Hindlimb muscle (tissue), 1 donor: ENCODE results near the gene MRPS2. TPM values are rescaled to one million over a fixed set of nuclear protein-coding genes. Genes with fewer than 3 reads are reported as not detected.
A peak's percentile ranks its signal among the peaks of the same experiment; 100 is the strongest.
"Not testable (repeated sequence)": the region's sequence is repeated elsewhere in the genome, so short reads cannot be mapped to it uniquely, and the experiment has no call there.

Experiments used
- DNase-seq: peaks from one replicate; pipeline ENCODE4 v3.0.0-alpha.2; 2013
- polyA plus RNA-seq: library from polyadenylated mRNA; unstranded; fragments of 120-200 nt; gene quantifications from one replicate; pipeline ENCODE4 v1.2.1, GENCODE V29; 2013; ENCODE audit not compliant: insufficient read length

Gene MRPS2
- polyA plus RNA-seq = 38.3 TPM

GRCh38 chr9:135500525-135501260 lies at the start of gene MRPS2:
Gene MRPS2, plus strand, starts transcription at chr9:135500682. Its CDS starts 29 bp downstream, at chr9:135500711.
- peak; percentile 89 for DNase-seq

- no peak for DNase-seq
These were observed 49.5 kb upstream of the MRPS2 start for GRCh38 chr9:135450956-135451355.

GRCh38 chr9:135451909-135452308 lies 48.6 kb upstream of the MRPS2 start:
- DNase-seq = not testable (repeated sequence)

- DNase-seq = no peak
These were observed 45.7 kb upstream of the MRPS2 start for GRCh38 chr9:135454737-135455136.

- no peak for DNase-seq
These were observed 45.0 kb upstream of the MRPS2 start for GRCh38 chr9:135455401-135456030.

- no peak for DNase-seq
These were observed 43.9 kb upstream of the MRPS2 start for GRCh38 chr9:135456436-135457104.

GRCh38 chr9:135458478-135458877 lies 42.0 kb upstream of the MRPS2 start:
- DNase-seq = not testable (repeated sequence)

GRCh38 chr9:135461936-135462335 lies 38.5 kb upstream of the MRPS2 start:
- DNase-seq = no peak

- no peak for DNase-seq
These were observed 37.3 kb upstream of the MRPS2 start for GRCh38 chr9:135463140-135463539.

GRCh38 chr9:135464181-135464580 lies 36.3 kb upstream of the MRPS2 start:
- no peak for DNase-seq

GRCh38 chr9:135468854-135469521 lies 31.5 kb upstream of the MRPS2 start:
- DNase-seq = no peak

GRCh38 chr9:135471791-135472640 lies 28.5 kb upstream of the MRPS2 start:
- no peak for DNase-seq

- no peak for DNase-seq
These were observed 26.4 kb upstream of the MRPS2 start for GRCh38 chr9:135473972-135474543.

GRCh38 chr9:135474915-135475314 lies 25.6 kb upstream of the MRPS2 start:
- no peak for DNase-seq

GRCh38 chr9:135476561-135477355 lies 23.7 kb upstream of the MRPS2 start:
- no peak for DNase-seq

- no peak for DNase-seq
These were observed 22.3 kb upstream of the MRPS2 start for GRCh38 chr9:135478191-135478590.

GRCh38 chr9:135478829-135479468 lies 21.5 kb upstream of the MRPS2 start:
- no peak for DNase-seq

GRCh38 chr9:135479469-135480052 lies 20.9 kb upstream of the MRPS2 start, which contains the start of gene PPP1R26:
Gene PPP1R26, plus strand, starts transcription at chr9:135479782. Its CDS starts 4,729 bp downstream, at chr9:135484511.
- DNase-seq = no peak

- DNase-seq = no peak
These were observed 20.2 kb upstream of the MRPS2 start for GRCh38 chr9:135480071-135480939.
